ENCODE results near the gene MAGI2. TPM values are rescaled to one million over a fixed set of nuclear protein-coding genes. Genes with fewer than 3 reads are reported as not detected.

Gene MAGI2
- total RNA-seq, 1 donor from 2014 or later = 5.4 TPM

- Histone ChIP-seq H3K79me2 (ENCODE audit: insufficient read depth, low read length) (no peaks in the 10 kb centered on the region), H3K27me3 (ENCODE audit: insufficient read depth, low read length) (no peaks in the 10 kb centered on the region), H3K36me3 (ENCODE audit: insufficient read depth, low read length) (no peaks in the 10 kb centered on the region), H2AFZ (ENCODE audit: low read depth, low read length) (no peak overlapping the region), H3K27ac (ENCODE audit: low read depth, low read length) (no peak overlapping the region), H3K9ac (ENCODE audit: low read length) (no peak overlapping the region), H4K20me1 (ENCODE audit: insufficient read depth, low read length) (no peaks in the 10 kb centered on the region), H3K9me3 (ENCODE audit: insufficient read depth, low read depth, low read length) (no peaks in the 10 kb centered on the region), H3K4me3 (ENCODE audit: insufficient read depth, low read depth, low read length) (no peak overlapping the region), H3K4me2 (ENCODE audit: low read length) (no peak overlapping the region), H3K4me1 (ENCODE audit: insufficient read depth, low read length) (no peaks in the 10 kb centered on the region)
- no peak for DNase-seq (ENCODE audit: low read depth)
- H3K36me3 Mint-ChIP-seq (ENCODE audit: low read depth, unreplicated experiment) = no peaks in the 10 kb centered on the region
- no peak overlapping the region for H3K27ac Mint-ChIP-seq (ENCODE audit: unreplicated experiment)
- H3K4me3 Mint-ChIP-seq (ENCODE audit: unreplicated experiment) = no peak overlapping the region
- TF ChIP-seq EZH2 (IDR thresholded peaks at IDR 0.05; ENCODE audit: insufficient read depth, low read length) = no peak
- TF ChIP-seq, protein P1, sequence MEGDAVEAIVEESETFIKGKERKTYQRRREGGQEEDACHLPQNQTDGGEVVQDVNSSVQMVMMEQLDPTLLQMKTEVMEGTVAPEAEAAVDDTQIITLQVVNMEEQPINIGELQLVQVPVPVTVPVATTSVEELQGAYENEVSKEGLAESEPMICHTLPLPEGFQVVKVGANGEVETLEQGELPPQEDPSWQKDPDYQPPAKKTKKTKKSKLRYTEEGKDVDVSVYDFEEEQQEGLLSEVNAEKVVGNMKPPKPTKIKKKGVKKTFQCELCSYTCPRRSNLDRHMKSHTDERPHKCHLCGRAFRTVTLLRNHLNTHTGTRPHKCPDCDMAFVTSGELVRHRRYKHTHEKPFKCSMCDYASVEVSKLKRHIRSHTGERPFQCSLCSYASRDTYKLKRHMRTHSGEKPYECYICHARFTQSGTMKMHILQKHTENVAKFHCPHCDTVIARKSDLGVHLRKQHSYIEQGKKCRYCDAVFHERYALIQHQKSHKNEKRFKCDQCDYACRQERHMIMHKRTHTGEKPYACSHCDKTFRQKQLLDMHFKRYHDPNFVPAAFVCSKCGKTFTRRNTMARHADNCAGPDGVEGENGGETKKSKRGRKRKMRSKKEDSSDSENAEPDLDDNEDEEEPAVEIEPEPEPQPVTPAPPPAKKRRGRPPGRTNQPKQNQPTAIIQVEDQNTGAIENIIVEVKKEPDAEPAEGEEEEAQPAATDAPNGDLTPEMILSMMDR (IDR thresholded peaks at IDR 0.05; ENCODE audit: insufficient read depth, low read depth, low read length) = no peak
- H3K27me3 Mint-ChIP-seq (ENCODE audit: low read depth, unreplicated experiment) = no peaks in the 10 kb centered on the region
- no peak for FAIRE-seq
- no peaks in the 10 kb centered on the region for H3K9me3 Mint-ChIP-seq (ENCODE audit: unreplicated experiment)
- H3K4me1 Mint-ChIP-seq (ENCODE audit: low read depth, unreplicated experiment) = peaks cover 10% of the 10 kb centered on the region
Observed at GRCh38 chr7:79245623-79246249, 207.7 kb downstream of the MAGI2 start.

DNA sequence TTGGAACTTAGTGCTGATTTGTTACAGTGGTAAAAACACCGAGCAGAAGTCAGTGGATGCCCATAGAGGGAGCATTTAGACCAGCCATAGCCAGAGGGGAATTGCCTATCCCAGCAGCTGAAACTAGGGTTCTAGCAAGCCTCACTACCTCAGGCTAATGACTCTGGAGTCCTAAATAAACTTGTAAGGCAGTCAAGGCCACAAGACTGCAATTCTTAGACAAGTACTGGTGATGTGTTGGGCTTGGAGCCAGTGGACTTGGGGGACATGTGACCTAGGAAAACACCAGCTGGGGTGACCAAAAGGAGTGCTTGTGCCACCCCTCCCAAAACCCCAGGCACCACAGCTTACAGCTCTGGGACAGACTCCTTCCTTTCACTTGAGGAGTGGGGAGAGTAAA lies 209.0 kb downstream of the MAGI2 start:
- FAIRE-seq = no peak
- Mint-ChIP-seq H3K9me3 (ENCODE audit: unreplicated experiment) (no peaks in the 10 kb centered on the region), H3K27me3 (ENCODE audit: low read depth, unreplicated experiment) (no peaks in the 10 kb centered on the region), H3K4me1 (ENCODE audit: low read depth, unreplicated experiment) (peaks cover 16% of the 10 kb centered on the region), H3K36me3 (ENCODE audit: low read depth, unreplicated experiment) (no peaks in the 10 kb centered on the region), H3K4me3 (ENCODE audit: unreplicated experiment) (no peak overlapping the region), H3K27ac (ENCODE audit: unreplicated experiment) (no peak overlapping the region)
- no peaks in the 10 kb centered on the region for H3K27me3 ChIP-seq (ENCODE audit: insufficient read depth, low read length)
- H3K9ac ChIP-seq (ENCODE audit: low read length) = no peak overlapping the region
- no peak overlapping the region for H2AFZ ChIP-seq (ENCODE audit: low read depth, low read length)
- no peaks in the 10 kb centered on the region for H3K4me1 ChIP-seq (ENCODE audit: insufficient read depth, low read length)
- no peak for TF ChIP-seq EZH2 (IDR thresholded peaks at IDR 0.05; ENCODE audit: insufficient read depth, low read length)
- TF ChIP-seq, protein P1 (IDR thresholded peaks at IDR 0.05; ENCODE audit: insufficient read depth, low read depth, low read length) = no peak
- H4K20me1 ChIP-seq (ENCODE audit: insufficient read depth, low read length) = no peaks in the 10 kb centered on the region
- H3K4me3 ChIP-seq (ENCODE audit: insufficient read depth, low read depth, low read length) = no peak overlapping the region
- H3K4me2 ChIP-seq (ENCODE audit: low read length) = no peak overlapping the region
- DNase-seq (ENCODE audit: low read depth) = no peak
- H3K36me3 ChIP-seq (ENCODE audit: insufficient read depth, low read length) = no peaks in the 10 kb centered on the region
- no peak overlapping the region for H3K27ac ChIP-seq (ENCODE audit: low read depth, low read length)
- no peaks in the 10 kb centered on the region for H3K9me3 ChIP-seq (ENCODE audit: insufficient read depth, low read depth, low read length)
- no peaks in the 10 kb centered on the region for H3K79me2 ChIP-seq (ENCODE audit: insufficient read depth, low read length)

- no peak overlapping the region for H3K4me3 ChIP-seq (ENCODE audit: insufficient read depth, low read depth, low read length)
- H3K79me2 ChIP-seq (ENCODE audit: insufficient read depth, low read length) = no peaks in the 10 kb centered on the region
- H3K9me3 ChIP-seq (ENCODE audit: insufficient read depth, low read depth, low read length) = no peaks in the 10 kb centered on the region
- no peaks in the 10 kb centered on the region for H3K4me1 ChIP-seq (ENCODE audit: insufficient read depth, low read length)
- DNase-seq (ENCODE audit: low read depth) (peak; percentile 71), FAIRE-seq (peak; percentile 97)
- H3K9me3 Mint-ChIP-seq (ENCODE audit: unreplicated experiment) = no peaks in the 10 kb centered on the region
- no peak overlapping the region for H3K27ac ChIP-seq (ENCODE audit: low read depth, low read length)
- no peaks in the 10 kb centered on the region for H3K36me3 Mint-ChIP-seq (ENCODE audit: low read depth, unreplicated experiment)
- no peaks in the 10 kb centered on the region for H3K27me3 Mint-ChIP-seq (ENCODE audit: low read depth, unreplicated experiment)
- peaks cover 16% of the 10 kb centered on the region for H3K4me1 Mint-ChIP-seq (ENCODE audit: low read depth, unreplicated experiment)
- no peak overlapping the region for H3K4me3 Mint-ChIP-seq (ENCODE audit: unreplicated experiment)
- H3K36me3 ChIP-seq (ENCODE audit: insufficient read depth, low read length) = no peaks in the 10 kb centered on the region
- TF ChIP-seq, protein P1 (IDR thresholded peaks at IDR 0.05; ENCODE audit: insufficient read depth, low read depth, low read length) = no peak
- no peak for TF ChIP-seq EZH2 (IDR thresholded peaks at IDR 0.05; ENCODE audit: insufficient read depth, low read length)
- H3K27me3 ChIP-seq (ENCODE audit: insufficient read depth, low read length) = no peaks in the 10 kb centered on the region
- no peak overlapping the region for H3K9ac ChIP-seq (ENCODE audit: low read length)
- H3K27ac Mint-ChIP-seq (ENCODE audit: unreplicated experiment) = peak overlapping the region; percentile 30
- no peak overlapping the region for H2AFZ ChIP-seq (ENCODE audit: low read depth, low read length)
- H3K4me2 ChIP-seq (ENCODE audit: low read length) = no peak overlapping the region
- H4K20me1 ChIP-seq (ENCODE audit: insufficient read depth, low read length) = no peaks in the 10 kb centered on the region
Observed at GRCh38 chr7:79241288-79242060, 212.0 kb downstream of the MAGI2 start.

All from astrocyte (in vitro differentiated cells and primary cell).